Central memory CD8-positive, alpha-beta T cell (primary cell): ENCODE data around the gene MFAP3L.
"Not testable (repeated sequence)": the region's sequence is repeated elsewhere in the genome, so short reads cannot be mapped to it uniquely, and the experiment has no call there.

Experiments
- ATAC-seq: fragments of 150-1000 bp; cut with Tn5 transposase; replicated peaks from 2 replicates; pipeline ENCODE4 v1.10.0; 2022; ENCODE audit warnings: mild to moderate bottlenecking, moderate FRiP score, moderate number of reproducible peaks; ENCODE audit not compliant: poor library complexity, severe bottlenecking; ENCODE audit errors: extremely low read depth
- DNase-seq, 2 donors: peaks; one replicate each; pipeline ENCODE4 v3.0.0; 2021; ENCODE audit warnings: low spot score in 2 of 2
- H3K27ac Mint-ChIP-seq: one replicate; pipeline ENCODE4 v1.8.0; 2022; ENCODE audit warnings: low read depth, mild to moderate bottlenecking, moderate library complexity, mixed read lengths
- H3K27me3 Mint-ChIP-seq: one replicate; pipeline ENCODE4 v1.8.0; 2022; ENCODE audit warnings: mixed read lengths
- H3K36me3 Mint-ChIP-seq: one replicate; pipeline ENCODE4 v1.8.0; 2022; ENCODE audit warnings: mild to moderate bottlenecking, moderate library complexity, mixed read lengths; ENCODE audit not compliant: insufficient read depth
- H3K4me1 Mint-ChIP-seq: one replicate; pipeline ENCODE4 v1.8.0; 2022; ENCODE audit warnings: mixed read lengths
- H3K4me3 Mint-ChIP-seq: one replicate; pipeline ENCODE4 v1.8.0; 2022; ENCODE audit warnings: mild to moderate bottlenecking, moderate library complexity, mixed read lengths
- H3K9me3 Mint-ChIP-seq: one replicate; pipeline ENCODE4 v1.8.0; 2022; ENCODE audit warnings: mixed read lengths

Gene MFAP3L

DNA sequence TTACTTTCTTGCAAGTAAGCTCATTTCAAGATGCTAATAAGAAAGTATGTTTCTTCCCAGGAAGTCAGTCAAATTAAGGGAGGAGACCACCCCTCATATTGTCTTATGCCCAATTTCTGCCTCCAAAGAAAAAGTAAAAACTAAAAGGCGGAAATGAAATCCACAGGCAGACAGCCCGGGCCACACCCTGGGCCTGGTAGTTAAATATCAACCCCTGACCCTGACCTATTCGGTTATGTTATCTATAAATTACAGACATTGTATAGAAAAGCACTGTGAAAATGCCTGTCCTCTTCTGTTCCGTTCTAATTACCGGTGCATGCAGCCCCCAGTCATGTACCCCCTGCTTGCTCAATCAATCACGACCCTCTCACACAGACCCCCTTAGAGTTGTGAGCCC lies 82.6 kb downstream of the MFAP3L start:
- H3K9me3 Mint-ChIP-seq, ATAC-seq, DNase-seq, H3K36me3 Mint-ChIP-seq, H3K4me3 Mint-ChIP-seq, H3K4me1 Mint-ChIP-seq, H3K27ac Mint-ChIP-seq: not testable (repeated sequence)
- peaks cover 29% of the 10 kb centered on the region for H3K27me3 Mint-ChIP-seq

- no peaks in the 10 kb centered on the region for H3K9me3 Mint-ChIP-seq
- H3K4me1 Mint-ChIP-seq = peaks cover 4% of the 10 kb centered on the region
- H3K27ac Mint-ChIP-seq = no peak overlapping the region
- no peak for ATAC-seq
- DNase-seq = no peak
- no peak overlapping the region for H3K4me3 Mint-ChIP-seq
- H3K27me3 Mint-ChIP-seq = peaks cover 28% of the 10 kb centered on the region
- peaks cover 3% of the 10 kb centered on the region for H3K36me3 Mint-ChIP-seq
Measured at GRCh38 chr4:169941141-169941540, 85.1 kb downstream of the MFAP3L start.

- Mint-ChIP-seq H3K4me3 (no peak overlapping the region), H3K27ac (no peak overlapping the region)
Measured at GRCh38 chr4:169940460-169940859, 85.7 kb downstream of the MFAP3L start.

More at GRCh38 chr4:169940460-169940859, 85.7 kb downstream of the MFAP3L start:
- no peak for DNase-seq
- Mint-ChIP-seq H3K36me3 (peaks cover 3% of the 10 kb centered on the region), H3K4me1 (peaks cover 4% of the 10 kb centered on the region), H3K9me3 (no peaks in the 10 kb centered on the region), H3K27me3 (peaks cover 28% of the 10 kb centered on the region)
- no peak for ATAC-seq
